ENCODE measurements around the gene TRIM5.
"Not testable (repeated sequence)": the region's sequence is repeated elsewhere in the genome, so short reads cannot be mapped to it uniquely, and the experiment has no call there.

Gene TRIM5

GRCh38 chr11:5684646-5685362, at the start of gene TRIM5:
TSS of gene TRIM5 (minus strand) at chr11:5685074. CDS start at chr11:5680177, 4,897 bp downstream.
- TF ChIP-seq, protein P1, sequence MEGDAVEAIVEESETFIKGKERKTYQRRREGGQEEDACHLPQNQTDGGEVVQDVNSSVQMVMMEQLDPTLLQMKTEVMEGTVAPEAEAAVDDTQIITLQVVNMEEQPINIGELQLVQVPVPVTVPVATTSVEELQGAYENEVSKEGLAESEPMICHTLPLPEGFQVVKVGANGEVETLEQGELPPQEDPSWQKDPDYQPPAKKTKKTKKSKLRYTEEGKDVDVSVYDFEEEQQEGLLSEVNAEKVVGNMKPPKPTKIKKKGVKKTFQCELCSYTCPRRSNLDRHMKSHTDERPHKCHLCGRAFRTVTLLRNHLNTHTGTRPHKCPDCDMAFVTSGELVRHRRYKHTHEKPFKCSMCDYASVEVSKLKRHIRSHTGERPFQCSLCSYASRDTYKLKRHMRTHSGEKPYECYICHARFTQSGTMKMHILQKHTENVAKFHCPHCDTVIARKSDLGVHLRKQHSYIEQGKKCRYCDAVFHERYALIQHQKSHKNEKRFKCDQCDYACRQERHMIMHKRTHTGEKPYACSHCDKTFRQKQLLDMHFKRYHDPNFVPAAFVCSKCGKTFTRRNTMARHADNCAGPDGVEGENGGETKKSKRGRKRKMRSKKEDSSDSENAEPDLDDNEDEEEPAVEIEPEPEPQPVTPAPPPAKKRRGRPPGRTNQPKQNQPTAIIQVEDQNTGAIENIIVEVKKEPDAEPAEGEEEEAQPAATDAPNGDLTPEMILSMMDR (IDR thresholded peaks at IDR 0.05; ENCODE audit: low read depth, low read length, missing control alignments), result peak; percentile 80
- Histone ChIP-seq H3K27me3 (replicated peaks) (no peaks in the 10 kb centered on the region), H3K27ac (peak within 1 kb of the TSS; percentile 98), H3K4me3 (ENCODE audit: low read depth, low read length) (peak within 1 kb of the TSS; percentile 59), H3K36me3 (replicated peaks) (no peaks in the 10 kb centered on the region)
- in situ Hi-C loops (cut with HindIII; ENCODE audit: low pct_ligation_motif_present, low sequenced_read_pairs), result loop anchor here (25.0 kb wide), 1 partner anchor 98 kb away; the partner anchor contains the start of genes OR52B6 and TRIM6
- peak; percentile 99 for DNase-seq

DNA sequence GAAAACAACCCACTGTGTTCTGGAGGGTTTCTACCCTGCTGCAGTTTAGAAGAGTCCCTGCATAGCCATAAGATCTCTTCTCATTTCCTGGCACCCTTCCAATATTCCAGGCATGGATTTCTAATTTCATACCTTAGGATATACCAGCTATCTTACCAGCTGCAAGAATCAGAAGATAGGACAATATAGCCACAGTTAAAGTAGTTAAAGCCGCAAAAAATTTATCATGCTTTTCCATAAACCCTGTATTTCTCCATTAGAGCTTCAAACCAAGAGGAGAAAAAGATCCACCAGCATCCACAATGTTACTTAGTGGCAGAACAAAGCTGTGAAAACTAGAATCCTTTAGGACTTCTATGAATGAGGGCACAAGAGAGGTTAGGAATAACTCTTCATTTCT, 42.8 kb upstream of the TRIM5 start:
- H3K27me3 ChIP-seq (replicated peaks), result no peaks in the 10 kb centered on the region
- no peak for DNase-seq
- in situ Hi-C loops (cut with HindIII; ENCODE audit: low pct_ligation_motif_present, low sequenced_read_pairs), result no loop called here

GRCh38 chr11:5726351-5726750, 41.5 kb upstream of the TRIM5 start:
- in situ Hi-C loops (cut with HindIII; ENCODE audit: low pct_ligation_motif_present, low sequenced_read_pairs), result no loop called here
- TF ChIP-seq, protein P1 (IDR thresholded peaks at IDR 0.05; ENCODE audit: low read depth, low read length, missing control alignments), result no peak

More for the DNA sequence above, 42.8 kb upstream of the TRIM5 start:
- no peak overlapping the region for H3K4me3 ChIP-seq (ENCODE audit: low read depth, low read length)
- H3K27ac ChIP-seq, result no peak overlapping the region
- TF ChIP-seq, protein P1 (IDR thresholded peaks at IDR 0.05; ENCODE audit: low read depth, low read length, missing control alignments), result no peak
- H3K36me3 ChIP-seq (replicated peaks), result no peaks in the 10 kb centered on the region

GRCh38 chr11:5722622-5723021, 37.7 kb upstream of the TRIM5 start:
- no peaks in the 10 kb centered on the region for H3K36me3 ChIP-seq (replicated peaks)
- TF ChIP-seq, protein P1 (IDR thresholded peaks at IDR 0.05; ENCODE audit: low read depth, low read length, missing control alignments), result no peak
- H3K27me3 ChIP-seq (replicated peaks), result no peaks in the 10 kb centered on the region
- no peak overlapping the region for H3K27ac ChIP-seq
- DNase-seq, result no peak
- no peak overlapping the region for H3K4me3 ChIP-seq (ENCODE audit: low read depth, low read length)
- in situ Hi-C loops (cut with HindIII; ENCODE audit: low pct_ligation_motif_present, low sequenced_read_pairs), result no loop called here

More at GRCh38 chr11:5726351-5726750, 41.5 kb upstream of the TRIM5 start:
- H3K36me3 ChIP-seq (replicated peaks), result no peaks in the 10 kb centered on the region
- H3K27me3 ChIP-seq (replicated peaks), result no peaks in the 10 kb centered on the region
- DNase-seq, result no peak
- no peak overlapping the region for H3K27ac ChIP-seq
- H3K4me3 ChIP-seq (ENCODE audit: low read depth, low read length), result no peak overlapping the region

DNA sequence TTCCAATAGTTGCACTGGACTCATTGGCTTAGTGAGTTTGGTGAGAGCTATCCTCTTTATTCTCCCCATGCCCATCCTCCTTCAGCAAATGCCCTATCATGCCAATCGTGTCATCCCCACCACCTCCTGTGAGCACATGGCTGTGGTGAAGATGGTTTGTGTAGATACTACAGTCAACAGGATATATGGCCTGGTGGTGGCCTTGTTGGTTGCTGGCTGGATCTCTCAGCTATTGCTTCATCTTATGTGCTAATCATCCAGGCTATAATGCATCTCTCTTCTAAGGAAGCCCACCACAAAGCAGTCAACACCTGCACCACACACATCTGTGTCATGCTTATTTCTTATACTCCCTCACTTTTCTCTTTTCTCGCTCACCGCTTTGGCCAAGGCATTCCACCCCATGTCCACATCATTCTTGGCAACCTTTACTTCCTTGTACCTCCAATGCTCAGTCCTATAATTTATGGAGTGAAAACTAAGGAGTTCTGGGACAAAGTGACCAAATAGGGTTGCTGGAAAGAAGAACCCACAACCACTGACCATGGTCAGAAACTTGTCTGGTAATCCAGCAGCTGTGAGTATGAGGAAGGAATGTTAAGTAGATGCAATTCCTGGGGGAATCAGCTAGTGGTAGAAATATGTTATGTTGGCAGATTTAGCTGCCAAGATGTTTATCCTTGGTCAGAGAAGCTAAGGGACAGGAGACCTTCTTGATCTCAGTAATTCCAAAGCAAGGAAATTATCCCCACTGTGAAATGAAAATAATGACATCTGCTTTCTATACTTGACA, 35.0 kb upstream of the TRIM5 start:
- no peak for DNase-seq
- Histone ChIP-seq H3K27me3 (replicated peaks) (no peaks in the 10 kb centered on the region), H3K27ac (no peak overlapping the region), H3K36me3 (replicated peaks) (no peaks in the 10 kb centered on the region), H3K4me3 (ENCODE audit: low read depth, low read length) (no peak overlapping the region)
- in situ Hi-C loops (cut with HindIII; ENCODE audit: low pct_ligation_motif_present, low sequenced_read_pairs), result no loop called here
- TF ChIP-seq, protein P1 (IDR thresholded peaks at IDR 0.05; ENCODE audit: low read depth, low read length, missing control alignments), result no peak

DNA sequence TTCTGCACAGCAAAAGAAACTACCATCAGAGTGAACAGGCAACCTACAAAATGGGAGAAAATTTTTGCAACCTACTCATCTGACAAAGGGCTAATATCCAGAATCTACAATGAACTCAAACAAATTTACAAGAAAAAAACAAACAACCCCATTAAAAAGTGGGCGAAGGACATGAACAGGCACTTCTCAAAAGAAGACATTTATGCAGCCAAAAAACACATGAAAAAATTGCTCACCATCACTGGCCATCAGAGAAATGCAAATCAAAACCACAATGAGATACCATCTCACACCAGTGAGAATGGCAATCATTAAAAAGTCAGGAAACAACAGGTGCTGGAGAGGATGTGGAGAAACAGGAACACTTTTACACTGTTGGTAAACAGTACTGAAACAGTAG, 31.6 kb upstream of the TRIM5 start:
- H3K27ac ChIP-seq; H3K36me3 ChIP-seq (replicated peaks); in situ Hi-C loops (cut with HindIII; ENCODE audit: low pct_ligation_motif_present, low sequenced_read_pairs); H3K27me3 ChIP-seq (replicated peaks); H3K4me3 ChIP-seq (ENCODE audit: low read depth, low read length); DNase-seq: not testable (repeated sequence)
